ENCODE measurements around the gene ACCSL.

The ACCSL gene

DNA sequence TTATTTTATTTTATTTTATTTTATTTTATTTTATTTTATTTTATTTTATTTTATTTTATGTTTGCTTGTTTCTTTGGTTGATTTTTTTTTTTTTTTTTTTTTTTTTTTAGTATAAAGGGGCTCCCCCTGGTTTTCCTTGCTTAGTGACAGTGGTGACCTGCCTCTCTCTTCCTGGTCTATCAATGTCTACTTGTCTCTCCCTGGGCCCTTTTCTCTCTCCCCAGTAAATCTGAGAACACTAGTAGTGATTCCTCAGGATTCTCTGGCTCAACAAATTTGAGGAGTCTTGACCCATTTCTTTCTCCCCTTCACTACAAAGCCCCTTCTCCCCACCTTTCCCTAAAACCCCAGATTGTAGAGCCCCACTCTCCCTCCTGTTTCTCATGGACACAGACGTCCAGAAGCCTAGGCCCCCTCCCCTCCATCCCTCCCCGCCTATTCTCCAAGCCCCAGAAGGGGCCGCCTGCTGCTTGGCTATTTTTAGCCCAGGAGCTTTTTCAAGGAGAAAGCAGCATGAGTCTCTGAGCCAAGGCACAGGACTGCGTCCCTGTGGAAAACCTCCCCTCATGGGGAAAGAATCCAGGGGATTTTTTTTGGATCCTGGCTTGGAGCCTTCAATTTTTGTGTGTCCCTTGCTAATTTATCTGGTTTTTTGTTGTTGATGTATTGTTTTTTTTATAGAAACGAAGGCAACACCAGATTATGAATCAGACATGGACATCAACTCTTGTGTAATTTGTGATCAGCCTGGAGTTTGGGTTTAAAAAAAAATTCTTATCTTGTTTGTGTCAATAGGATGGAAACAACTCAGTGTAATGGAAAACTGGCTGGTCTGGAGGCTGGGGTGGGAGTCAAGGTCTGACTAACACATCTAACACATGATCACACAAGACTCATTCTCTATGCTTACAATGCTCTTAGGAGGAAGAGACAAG, 17.5 kb upstream of the ACCSL start:
- Histone ChIP-seq H3K27me3 (replicated peaks; ENCODE audit: control insufficient read depth, insufficient read depth, low read length) (peaks cover 2% of the 10 kb centered on the region; the same call in 1 of the 2 replicates), H3K4me3 (replicated peaks; ENCODE audit: low read depth, low read length) (no peak overlapping the region), H3K36me3 (ENCODE audit: control insufficient read depth, insufficient read depth, low read length) (no peaks in the 10 kb centered on the region)
- DNase-seq (ENCODE audit: extremely low read depth, insufficient read length) = no peak
- TF ChIP-seq, protein P1, sequence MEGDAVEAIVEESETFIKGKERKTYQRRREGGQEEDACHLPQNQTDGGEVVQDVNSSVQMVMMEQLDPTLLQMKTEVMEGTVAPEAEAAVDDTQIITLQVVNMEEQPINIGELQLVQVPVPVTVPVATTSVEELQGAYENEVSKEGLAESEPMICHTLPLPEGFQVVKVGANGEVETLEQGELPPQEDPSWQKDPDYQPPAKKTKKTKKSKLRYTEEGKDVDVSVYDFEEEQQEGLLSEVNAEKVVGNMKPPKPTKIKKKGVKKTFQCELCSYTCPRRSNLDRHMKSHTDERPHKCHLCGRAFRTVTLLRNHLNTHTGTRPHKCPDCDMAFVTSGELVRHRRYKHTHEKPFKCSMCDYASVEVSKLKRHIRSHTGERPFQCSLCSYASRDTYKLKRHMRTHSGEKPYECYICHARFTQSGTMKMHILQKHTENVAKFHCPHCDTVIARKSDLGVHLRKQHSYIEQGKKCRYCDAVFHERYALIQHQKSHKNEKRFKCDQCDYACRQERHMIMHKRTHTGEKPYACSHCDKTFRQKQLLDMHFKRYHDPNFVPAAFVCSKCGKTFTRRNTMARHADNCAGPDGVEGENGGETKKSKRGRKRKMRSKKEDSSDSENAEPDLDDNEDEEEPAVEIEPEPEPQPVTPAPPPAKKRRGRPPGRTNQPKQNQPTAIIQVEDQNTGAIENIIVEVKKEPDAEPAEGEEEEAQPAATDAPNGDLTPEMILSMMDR (IDR thresholded peaks at IDR 0.05; ENCODE audit: insufficient read depth, low read length, poor library complexity, severe bottlenecking) = no peak

DNA sequence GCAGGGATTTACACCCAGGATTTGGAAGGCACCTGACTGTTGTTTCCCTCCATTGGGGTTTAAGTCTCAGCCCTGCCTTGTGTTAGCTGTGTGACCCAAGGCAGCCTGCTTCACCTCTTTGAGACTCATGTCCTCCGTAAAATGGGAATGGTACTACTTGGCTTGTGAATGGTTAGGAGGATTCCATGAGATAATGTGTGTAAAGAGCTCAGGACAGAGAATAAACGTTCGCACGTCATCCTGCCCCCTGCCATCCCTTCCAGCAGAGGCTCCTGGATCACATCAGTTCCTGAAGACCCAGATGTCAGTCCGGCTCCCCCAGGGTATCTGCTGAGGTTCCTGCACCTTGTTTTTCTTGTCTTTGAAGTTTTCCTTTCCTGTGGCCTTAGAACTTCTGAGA, 16.8 kb upstream of the ACCSL start:
- Histone ChIP-seq H3K36me3 (ENCODE audit: control insufficient read depth, insufficient read depth, low read length) (no peaks in the 10 kb centered on the region), H3K27me3 (replicated peaks; ENCODE audit: control insufficient read depth, insufficient read depth, low read length) (peaks cover 2% of the 10 kb centered on the region; the same call in 1 of the 2 replicates), H3K4me3 (replicated peaks; ENCODE audit: low read depth, low read length) (no peak overlapping the region)
- DNase-seq (ENCODE audit: extremely low read depth, insufficient read length) = no peak
- TF ChIP-seq, protein P1 (IDR thresholded peaks at IDR 0.05; ENCODE audit: insufficient read depth, low read length, poor library complexity, severe bottlenecking) = no peak

DNA sequence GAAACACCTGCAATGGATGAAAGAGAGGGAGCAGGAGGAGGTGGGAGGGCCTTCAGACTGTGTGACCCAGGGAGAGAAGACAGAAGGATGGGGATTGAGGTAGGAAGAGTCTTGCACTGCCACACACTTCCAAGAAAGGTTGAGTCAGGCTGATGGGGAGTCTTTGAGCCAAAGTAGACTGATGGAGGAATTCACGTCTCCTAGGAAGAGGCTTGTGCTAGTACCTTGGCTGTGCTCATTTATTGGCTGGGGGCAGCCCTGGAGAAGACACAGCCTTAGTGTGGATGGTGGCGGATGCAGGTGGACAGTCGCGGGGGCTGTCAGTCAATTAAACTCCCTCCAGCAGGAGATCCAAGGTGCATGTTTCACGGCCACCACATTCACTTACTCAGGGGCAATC, 16.2 kb upstream of the ACCSL start:
- H3K4me3 ChIP-seq (replicated peaks; ENCODE audit: low read depth, low read length) = no peak overlapping the region
- no peaks in the 10 kb centered on the region for H3K36me3 ChIP-seq (ENCODE audit: control insufficient read depth, insufficient read depth, low read length)
- TF ChIP-seq, protein P1 (IDR thresholded peaks at IDR 0.05; ENCODE audit: insufficient read depth, low read length, poor library complexity, severe bottlenecking) = no peak
- peaks cover 2% of the 10 kb centered on the region; the same call in 1 of the 2 replicates for H3K27me3 ChIP-seq (replicated peaks; ENCODE audit: control insufficient read depth, insufficient read depth, low read length)
- DNase-seq (ENCODE audit: extremely low read depth, insufficient read length) = no peak

DNA sequence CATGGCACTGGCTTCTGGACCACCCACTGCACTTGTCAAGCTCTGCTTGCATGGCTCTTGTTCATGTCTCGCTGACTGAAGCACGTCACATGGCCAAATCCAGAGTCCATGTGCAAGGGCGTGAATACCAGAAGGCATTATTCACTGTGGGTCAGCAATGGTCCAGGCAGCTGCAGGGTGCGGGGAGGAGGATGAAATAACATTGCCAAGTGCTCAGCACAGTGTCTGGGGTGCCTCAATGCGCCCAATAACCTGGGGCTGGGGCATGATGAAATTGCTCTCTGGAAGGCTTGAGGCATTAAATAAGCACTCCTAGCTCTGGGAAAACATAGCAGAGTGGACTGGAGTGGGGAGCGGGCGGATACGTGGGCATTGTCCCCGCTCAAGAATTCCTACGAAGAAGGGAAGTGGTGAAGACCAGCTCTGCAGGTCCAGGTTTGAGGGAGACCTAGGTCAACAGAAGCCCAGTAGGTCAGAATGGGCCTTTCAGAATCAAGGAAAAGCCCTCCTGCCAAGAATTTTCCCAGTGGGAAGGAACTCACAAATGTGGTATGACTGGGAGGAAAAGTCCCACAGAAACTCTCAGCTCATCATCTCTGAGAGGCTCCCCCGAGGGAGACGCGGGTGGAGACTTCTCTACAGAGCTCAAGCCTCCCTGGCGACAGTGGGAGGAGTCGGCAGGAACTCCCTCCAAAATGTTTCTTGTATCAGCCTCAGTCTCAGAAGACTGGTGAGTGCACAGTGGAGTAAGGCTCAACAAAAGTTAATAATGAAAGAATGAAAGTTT, 15.3 kb upstream of the ACCSL start:
- no peak for DNase-seq (ENCODE audit: extremely low read depth, insufficient read length)
- Histone ChIP-seq H3K4me3 (replicated peaks; ENCODE audit: low read depth, low read length) (no peak overlapping the region), H3K27me3 (replicated peaks; ENCODE audit: control insufficient read depth, insufficient read depth, low read length) (peaks cover 2% of the 10 kb centered on the region; the same call in 1 of the 2 replicates), H3K36me3 (ENCODE audit: control insufficient read depth, insufficient read depth, low read length) (no peaks in the 10 kb centered on the region)
- TF ChIP-seq, protein P1 (IDR thresholded peaks at IDR 0.05; ENCODE audit: insufficient read depth, low read length, poor library complexity, severe bottlenecking) = no peak

DNA sequence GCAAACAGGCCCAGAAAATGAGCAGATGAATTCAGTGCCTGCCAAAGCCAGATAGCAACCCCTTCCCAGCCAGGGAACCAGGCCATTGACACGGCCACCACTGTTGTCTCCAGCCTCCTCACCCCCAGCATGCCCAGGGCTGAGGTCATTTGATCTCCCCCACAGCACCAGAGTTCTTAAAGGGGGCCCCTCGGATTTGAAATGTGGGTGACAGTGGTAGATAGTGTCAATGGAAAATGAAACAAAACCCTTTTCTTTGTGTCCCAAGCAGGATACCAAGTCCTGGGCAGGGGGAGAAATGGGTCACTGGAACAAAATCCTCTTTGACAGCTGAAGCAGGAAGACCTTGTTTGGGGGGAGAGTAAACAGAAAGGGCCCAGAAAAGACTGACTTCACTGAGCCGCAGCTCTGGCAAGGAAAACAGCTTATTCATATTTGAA, 14.3 kb upstream of the ACCSL start:
- no peak for DNase-seq (ENCODE audit: extremely low read depth, insufficient read length)
- no peaks in the 10 kb centered on the region for H3K36me3 ChIP-seq (ENCODE audit: control insufficient read depth, insufficient read depth, low read length)
- H3K4me3 ChIP-seq (replicated peaks; ENCODE audit: low read depth, low read length) = no peak overlapping the region
- TF ChIP-seq, protein P1 (IDR thresholded peaks at IDR 0.05; ENCODE audit: insufficient read depth, low read length, poor library complexity, severe bottlenecking) = no peak
- peaks cover 2% of the 10 kb centered on the region; the same call in 1 of the 2 replicates for H3K27me3 ChIP-seq (replicated peaks; ENCODE audit: control insufficient read depth, insufficient read depth, low read length)

Data from GM06990 (cell line).